Endodermal cell (in vitro differentiated cells): Measurements from ENCODE around the gene TCF3. TPM values are rescaled to one million over a fixed set of nuclear protein-coding genes. Genes with fewer than 3 reads are reported as not detected.
A peak's percentile ranks its signal among the peaks of the same experiment; 100 is the strongest.

Experiments
- DNase-seq: peaks from one replicate; pipeline ENCODE4 v3.0.0-alpha.2; 2017
- H3K27ac ChIP-seq: 2 replicates; pipeline ENCODE4 v1.5.1; 2013; ENCODE audit warnings: mild to moderate bottlenecking, low read depth, low read length, moderate library complexity
- H3K27me3 ChIP-seq: 2 replicates; pipeline ENCODE4 v1.6.1; 2013; ENCODE audit warnings: mild to moderate bottlenecking, low read length, moderate library complexity; ENCODE audit not compliant: insufficient read depth, control insufficient read depth, poor library complexity, severe bottlenecking
- H3K36me3 ChIP-seq: 2 replicates; pipeline ENCODE4 v1.7.0; 2013; ENCODE audit warnings: mild to moderate bottlenecking, low read length, moderate library complexity; ENCODE audit not compliant: control insufficient read depth, insufficient read depth
- H3K4me1 ChIP-seq: one replicate; pipeline ENCODE4 v1.7.0; 2013; ENCODE audit warnings: low read length; ENCODE audit not compliant: control insufficient read depth, insufficient read depth
- H3K4me3 ChIP-seq: 2 replicates; pipeline ENCODE4 v1.5.1; 2013; ENCODE audit warnings: mild to moderate bottlenecking, low read length, moderate library complexity
- H3K9ac ChIP-seq: 2 replicates; pipeline ENCODE4 v1.6.1; 2013; ENCODE audit warnings: mild to moderate bottlenecking, low read length, moderate library complexity; ENCODE audit not compliant: poor library complexity, severe bottlenecking; ENCODE audit errors: extremely low read depth
- H3K9me3 ChIP-seq: 2 replicates; pipeline ENCODE4 v1.6.1; 2013; ENCODE audit warnings: mild to moderate bottlenecking, low read length, moderate library complexity; ENCODE audit not compliant: control insufficient read depth
- H3K27ac Mint-ChIP-seq: 2 replicates; pipeline ENCODE4 v1.8.0; 2020; ENCODE audit warnings: mixed read lengths
- H3K27me3 Mint-ChIP-seq: 2 replicates; pipeline ENCODE4 v1.8.0; 2021; ENCODE audit warnings: mild to moderate bottlenecking, mixed read lengths; ENCODE audit not compliant: insufficient read depth
- H3K36me3 Mint-ChIP-seq: 2 replicates; pipeline ENCODE4 v1.8.0; 2020; ENCODE audit warnings: low read depth, mixed read lengths
- H3K4me1 Mint-ChIP-seq: 2 replicates; pipeline ENCODE4 v1.8.0; 2020; ENCODE audit warnings: mixed read lengths
- H3K4me3 Mint-ChIP-seq: 2 replicates; pipeline ENCODE4 v1.8.0; 2020; ENCODE audit warnings: mild to moderate bottlenecking, moderate library complexity, mixed read lengths
- H3K9me3 Mint-ChIP-seq: 2 replicates; pipeline ENCODE4 v1.8.0; 2020; ENCODE audit warnings: mild to moderate bottlenecking, mixed read lengths
- WGBS, 2 experiments: methylation state at CpG; one replicate each; pipeline versions ENCODE4 v1.1.5 to v1.1.7; 2013; ENCODE audit warnings: missing lambda C conversion rate in 2 of 2, mixed read lengths in 1 of 2; ENCODE audit not compliant: insufficient coverage in 1 of 2, insufficient read length in 1 of 2; 5-methylcytosine and 5-hydroxymethylcytosine counted together
- total RNA-seq, 2 donors: library from RNA; stranded (reverse); fragmentation: NEBNext Ultra II Directional in 1 of 2; extraction: Animal tissue kit (Norgen Biotek cat#: 25700) in 1 of 2; gene quantifications; 2 replicates in 1 of 2; 3 replicates in 1 of 2; pipeline ENCODE4 v1.2.1, GENCODE V29; 2021
- TF ChIP-seq, protein P1 (sequence below): fragments of 200-600 bp; sonication (generic); conservative IDR thresholded peaks from 2 replicates; pipeline ENCODE4 v1.5.0; 2021; ENCODE audit warnings: antibody characterized with exemption, mild to moderate bottlenecking

TCF3 gene
- total RNA-seq, 2 donors from 2014 or later: 233 to 268 TPM

DNA sequence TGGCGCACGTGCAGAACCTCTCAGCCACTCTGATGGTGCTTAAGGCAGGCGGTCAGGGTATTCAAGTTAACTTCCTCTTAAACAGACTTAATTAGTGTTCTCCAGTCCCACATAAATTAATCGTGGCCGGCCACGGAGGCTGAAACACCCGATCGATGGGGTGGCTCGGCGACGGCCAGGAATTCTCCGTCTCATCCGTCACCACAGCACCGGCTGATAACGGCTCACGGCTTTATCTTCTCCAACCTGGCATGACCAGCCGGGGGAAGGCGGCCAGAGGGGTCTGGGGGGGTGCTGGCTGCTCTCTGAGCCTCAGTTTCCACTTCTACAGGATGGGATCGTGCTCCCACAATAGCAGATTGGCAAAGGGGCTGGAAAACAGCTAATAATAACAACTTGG is 32.6 kb upstream of the TCF3 start:
- Mint-ChIP-seq H3K27me3 (peaks cover 65% of the 10 kb centered on the region), H3K4me1 (no peaks in the 10 kb centered on the region), H3K4me3 (no peak overlapping the region), H3K9me3 (no peaks in the 10 kb centered on the region), H3K27ac (no peak overlapping the region), H3K36me3 (no peaks in the 10 kb centered on the region)
- TF ChIP-seq, protein P1, sequence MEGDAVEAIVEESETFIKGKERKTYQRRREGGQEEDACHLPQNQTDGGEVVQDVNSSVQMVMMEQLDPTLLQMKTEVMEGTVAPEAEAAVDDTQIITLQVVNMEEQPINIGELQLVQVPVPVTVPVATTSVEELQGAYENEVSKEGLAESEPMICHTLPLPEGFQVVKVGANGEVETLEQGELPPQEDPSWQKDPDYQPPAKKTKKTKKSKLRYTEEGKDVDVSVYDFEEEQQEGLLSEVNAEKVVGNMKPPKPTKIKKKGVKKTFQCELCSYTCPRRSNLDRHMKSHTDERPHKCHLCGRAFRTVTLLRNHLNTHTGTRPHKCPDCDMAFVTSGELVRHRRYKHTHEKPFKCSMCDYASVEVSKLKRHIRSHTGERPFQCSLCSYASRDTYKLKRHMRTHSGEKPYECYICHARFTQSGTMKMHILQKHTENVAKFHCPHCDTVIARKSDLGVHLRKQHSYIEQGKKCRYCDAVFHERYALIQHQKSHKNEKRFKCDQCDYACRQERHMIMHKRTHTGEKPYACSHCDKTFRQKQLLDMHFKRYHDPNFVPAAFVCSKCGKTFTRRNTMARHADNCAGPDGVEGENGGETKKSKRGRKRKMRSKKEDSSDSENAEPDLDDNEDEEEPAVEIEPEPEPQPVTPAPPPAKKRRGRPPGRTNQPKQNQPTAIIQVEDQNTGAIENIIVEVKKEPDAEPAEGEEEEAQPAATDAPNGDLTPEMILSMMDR: no peak
- Histone ChIP-seq H3K27me3 (peaks cover 16% of the 10 kb centered on the region), H3K36me3 (no peaks in the 10 kb centered on the region), H3K27ac (no peak overlapping the region), H3K9me3 (no peaks in the 10 kb centered on the region), H3K4me3 (no peak overlapping the region), H3K4me1 (no peaks in the 10 kb centered on the region), H3K9ac (no peak overlapping the region)
- peak; percentile 28 for DNase-seq
- 84% methylated on average over 17 to 19 of the region's 19 CpGs for WGBS, 2 experiments

DNA sequence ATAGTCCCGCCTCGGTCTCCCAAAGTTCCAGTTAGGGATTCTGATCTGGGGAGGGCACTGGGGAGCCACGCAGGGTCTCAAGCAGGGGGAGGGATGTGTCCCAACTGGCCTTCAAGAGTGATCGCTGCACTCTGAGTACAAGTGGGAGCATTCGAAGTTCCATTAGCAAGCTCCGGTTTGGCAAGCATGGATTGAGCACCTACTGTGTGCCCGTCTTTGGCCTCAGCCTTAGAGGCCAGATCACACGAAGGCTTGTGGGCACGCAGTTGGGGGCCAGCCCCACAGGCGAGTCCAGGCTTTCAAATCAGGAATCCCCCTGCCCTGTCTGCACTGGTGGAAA is 32.1 kb upstream of the TCF3 start:
- Mint-ChIP-seq H3K4me3 (no peak overlapping the region), H3K4me1 (no peaks in the 10 kb centered on the region), H3K27ac (no peak overlapping the region), H3K36me3 (no peaks in the 10 kb centered on the region), H3K9me3 (no peaks in the 10 kb centered on the region), H3K27me3 (peaks cover 61% of the 10 kb centered on the region)
- 85 to 89% methylated on average over 6 to 10 of the region's 10 CpGs for WGBS, 2 experiments
- H3K27me3 ChIP-seq: peaks cover 16% of the 10 kb centered on the region
- no peak overlapping the region for H3K4me3 ChIP-seq
- H3K9ac ChIP-seq: no peak overlapping the region
- no peaks in the 10 kb centered on the region for H3K9me3 ChIP-seq
- no peaks in the 10 kb centered on the region for H3K4me1 ChIP-seq
- H3K27ac ChIP-seq: no peak overlapping the region
- TF ChIP-seq, protein P1: no peak
- no peak for DNase-seq
- H3K36me3 ChIP-seq: no peaks in the 10 kb centered on the region

DNA sequence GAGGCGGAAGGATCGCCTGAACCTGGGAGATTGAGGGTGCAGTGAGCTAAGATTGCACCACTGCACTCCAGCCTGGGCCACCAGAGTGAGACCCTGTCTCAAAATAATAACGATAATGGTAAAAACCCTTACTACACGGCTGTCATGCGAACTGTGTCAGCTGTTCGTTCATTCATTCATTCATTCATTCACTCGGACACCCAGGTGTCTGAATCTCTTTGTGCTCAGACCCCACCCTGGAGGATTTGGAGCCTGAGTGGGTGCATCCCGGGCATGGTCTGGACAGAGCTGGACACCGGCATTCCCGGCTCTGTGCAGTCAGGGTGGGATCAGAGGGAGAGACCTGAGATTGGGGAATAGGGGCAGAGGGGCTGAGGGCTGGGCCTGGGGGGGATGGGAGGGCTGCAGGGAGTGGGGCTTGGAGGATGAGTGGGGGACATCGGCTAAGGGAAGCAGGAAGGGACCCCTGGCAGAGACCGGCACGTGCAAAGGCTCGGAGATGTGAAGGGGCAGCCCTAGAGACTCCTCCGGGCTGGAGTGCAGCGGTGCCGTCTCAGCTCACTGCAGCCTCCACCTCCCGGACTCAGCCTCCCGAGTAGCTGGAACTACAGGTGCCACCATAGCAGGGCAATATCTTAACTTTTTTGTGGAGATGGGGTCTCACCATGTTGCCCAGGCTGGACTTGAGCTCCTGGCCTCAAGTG is 31.6 kb upstream of the TCF3 start:
- Histone ChIP-seq H3K9me3 (no peaks in the 10 kb centered on the region), H3K4me3 (no peak overlapping the region), H3K36me3 (no peaks in the 10 kb centered on the region), H3K4me1 (no peaks in the 10 kb centered on the region), H3K9ac (no peak overlapping the region), H3K27ac (no peak overlapping the region), H3K27me3 (peaks cover 16% of the 10 kb centered on the region)
- Mint-ChIP-seq H3K36me3 (no peaks in the 10 kb centered on the region), H3K9me3 (no peaks in the 10 kb centered on the region), H3K27me3 (peaks cover 61% of the 10 kb centered on the region), H3K27ac (no peak overlapping the region), H3K4me3 (no peak overlapping the region), H3K4me1 (no peaks in the 10 kb centered on the region)
- no peak for DNase-seq
- WGBS, 2 experiments: 80 to 83% methylated on average over 13 to 19 of the region's 19 CpGs
- TF ChIP-seq, protein P1: no peak
